ENCODE measurements around the gene SEMA3C.

DNA sequence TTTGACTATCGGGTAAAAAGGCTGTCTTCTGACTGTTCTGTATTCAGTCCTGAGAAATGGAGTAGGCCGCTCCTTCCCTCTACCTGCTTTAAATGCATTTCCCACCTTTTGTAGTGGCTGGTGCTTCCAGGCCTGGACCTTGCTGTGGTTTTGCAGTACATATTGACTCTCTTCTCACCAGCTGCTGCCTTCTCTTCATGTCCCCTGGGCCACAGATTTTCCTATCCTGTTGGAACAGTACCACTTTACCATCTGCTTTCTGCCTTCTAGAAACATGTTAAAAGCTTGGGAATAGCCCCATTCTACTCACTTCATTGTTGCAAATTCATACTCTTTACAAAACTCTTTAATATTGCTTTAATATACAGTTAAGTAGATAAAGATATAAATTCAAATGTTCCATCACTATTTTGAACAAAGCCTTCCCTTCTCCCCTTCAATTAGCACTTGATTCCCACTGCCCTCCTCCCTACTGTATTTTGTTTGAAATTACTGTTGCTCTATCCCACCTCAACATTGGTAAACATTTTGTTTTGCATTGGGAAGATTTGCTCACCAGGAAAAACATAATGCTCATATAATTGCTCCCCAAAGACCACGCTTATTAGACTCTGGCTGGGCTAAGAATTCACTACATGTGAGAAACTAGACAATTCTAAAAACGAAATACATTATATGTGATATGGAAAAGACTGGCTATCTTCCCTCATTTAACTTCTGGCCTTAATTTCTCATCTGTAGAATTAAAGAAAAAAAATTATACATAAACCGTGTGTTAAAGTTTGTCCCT, 17.3 kb upstream of the SEMA3C start:
- TF ChIP-seq EZH2 (IDR thresholded peaks at IDR 0.05; ENCODE audit: borderline replicate concordance, insufficient read depth, low read depth, low read length, poor library complexity, severe bottlenecking) = no peak
- TF ChIP-seq, protein P1, sequence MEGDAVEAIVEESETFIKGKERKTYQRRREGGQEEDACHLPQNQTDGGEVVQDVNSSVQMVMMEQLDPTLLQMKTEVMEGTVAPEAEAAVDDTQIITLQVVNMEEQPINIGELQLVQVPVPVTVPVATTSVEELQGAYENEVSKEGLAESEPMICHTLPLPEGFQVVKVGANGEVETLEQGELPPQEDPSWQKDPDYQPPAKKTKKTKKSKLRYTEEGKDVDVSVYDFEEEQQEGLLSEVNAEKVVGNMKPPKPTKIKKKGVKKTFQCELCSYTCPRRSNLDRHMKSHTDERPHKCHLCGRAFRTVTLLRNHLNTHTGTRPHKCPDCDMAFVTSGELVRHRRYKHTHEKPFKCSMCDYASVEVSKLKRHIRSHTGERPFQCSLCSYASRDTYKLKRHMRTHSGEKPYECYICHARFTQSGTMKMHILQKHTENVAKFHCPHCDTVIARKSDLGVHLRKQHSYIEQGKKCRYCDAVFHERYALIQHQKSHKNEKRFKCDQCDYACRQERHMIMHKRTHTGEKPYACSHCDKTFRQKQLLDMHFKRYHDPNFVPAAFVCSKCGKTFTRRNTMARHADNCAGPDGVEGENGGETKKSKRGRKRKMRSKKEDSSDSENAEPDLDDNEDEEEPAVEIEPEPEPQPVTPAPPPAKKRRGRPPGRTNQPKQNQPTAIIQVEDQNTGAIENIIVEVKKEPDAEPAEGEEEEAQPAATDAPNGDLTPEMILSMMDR (IDR thresholded peaks at IDR 0.05) = no peak

All from B cell (primary cell).